Heart left ventricle (tissue), 13 donors: Measurements from ENCODE around the gene RPS24.

Experiments used
- POLR2A ChIP-seq, 2 donors: fragments of 450-650 bp; IDR thresholded peaks; one replicate each; pipeline ENCODE4 v1.6.1; 2017; ENCODE audit warnings: antibody characterized with exemption in 2 of 2, mild to moderate bottlenecking in 2 of 2, moderate library complexity in 2 of 2
- TF ChIP-seq, protein P1 (sequence below), 12 donors: fragments of 200-600 bp; sonication (generic) in 4 of 12; IDR thresholded peaks; one replicate each; pipeline versions ENCODE4 v1.5.0 to v1.8.0; 2018 to 2022; ENCODE audit warnings: antibody characterized with exemption in 12 of 12, mild to moderate bottlenecking in 5 of 12
- donor health status: ischemic (EF 13 %, LVEDD 7.1; RV severe dilation, severe dysfunction).
- donor health status: DM: no; HTN: yes; CAD: no.
- donor health status: DM: no; HTN: no; CAD: no.
- donor health status: ischemic (EF 25% LVEDD 6.9; RV normal size, moderate dysfunction).
- donor health status: ischemic (EF 25% LVEDD 5.7; RV mildly dilated, moderate dysfunction).
- donor health status: ischemic (EF 35%, LVEDD 5.7; RV mildly dilated, moderate dysfunction).
- donor health status: nonischemic (EF 11% LVEDD 7.7; RV severe dilation, severe dysfunction).
- donor health status: DM: yes; HTN: yes; CAD: no.
- donor health status: PGD.
- donor health status: ischemic (EF 29% LVEDD 5.4; RV normal size, mild dysfunction).
- donor health status: nonischemic (EF 23%, LVEDD 6.1; RV moderate dilation, normal function).

- TF ChIP-seq, protein P1, sequence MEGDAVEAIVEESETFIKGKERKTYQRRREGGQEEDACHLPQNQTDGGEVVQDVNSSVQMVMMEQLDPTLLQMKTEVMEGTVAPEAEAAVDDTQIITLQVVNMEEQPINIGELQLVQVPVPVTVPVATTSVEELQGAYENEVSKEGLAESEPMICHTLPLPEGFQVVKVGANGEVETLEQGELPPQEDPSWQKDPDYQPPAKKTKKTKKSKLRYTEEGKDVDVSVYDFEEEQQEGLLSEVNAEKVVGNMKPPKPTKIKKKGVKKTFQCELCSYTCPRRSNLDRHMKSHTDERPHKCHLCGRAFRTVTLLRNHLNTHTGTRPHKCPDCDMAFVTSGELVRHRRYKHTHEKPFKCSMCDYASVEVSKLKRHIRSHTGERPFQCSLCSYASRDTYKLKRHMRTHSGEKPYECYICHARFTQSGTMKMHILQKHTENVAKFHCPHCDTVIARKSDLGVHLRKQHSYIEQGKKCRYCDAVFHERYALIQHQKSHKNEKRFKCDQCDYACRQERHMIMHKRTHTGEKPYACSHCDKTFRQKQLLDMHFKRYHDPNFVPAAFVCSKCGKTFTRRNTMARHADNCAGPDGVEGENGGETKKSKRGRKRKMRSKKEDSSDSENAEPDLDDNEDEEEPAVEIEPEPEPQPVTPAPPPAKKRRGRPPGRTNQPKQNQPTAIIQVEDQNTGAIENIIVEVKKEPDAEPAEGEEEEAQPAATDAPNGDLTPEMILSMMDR (IDR thresholded peaks at IDR 0.05): no peak
- TF ChIP-seq POLR2A (IDR thresholded peaks at IDR 0.05): peak; percentile 16 to 80
Observed at GRCh38 chr10:78033637-78034470, at the start of gene RPS24.
